H1 (cell line): ENCODE data around the gene DHX38. TPM values are rescaled to one million over a fixed set of nuclear protein-coding genes. Genes with fewer than 3 reads are reported as not detected.

Source experiments
- CTCF ChIA-PET: fragments of 300-600 bp; sonication (Branson Sonifier 250); formaldehyde crosslinking; loops from one replicate; lab custom pipeline; 2021; ENCODE audit not compliant: partially characterized antibody; lab: Charles Lee
- POLR2A ChIA-PET: fragments of 300-600 bp; sonication (Branson Sonifier 250); formaldehyde crosslinking; loops from one replicate; lab custom pipeline; 2021; ENCODE audit warnings: inconsistent platforms; ENCODE audit not compliant: partially characterized antibody; lab: Charles Lee
- DNase-seq, 2 experiments: peaks; one replicate each; pipeline versions ENCODE4 v3.0.0 to v3.0.0-alpha.2; 2010 to 2022; ENCODE audit warnings: low spot score in 2 of 2, low read depth in 1 of 2, mixed read lengths in 1 of 2
- FAIRE-seq: peaks from 2 replicates; lab custom pipeline; 2011; peaks lifted over from hg19 to GRCh38; lab: Jason Lieb, UNC
- H2AFZ ChIP-seq: 2 replicates; pipeline ENCODE4 v1.8.1; 2012; ENCODE audit warnings: low read length, inconsistent platforms
- H2AK5ac ChIP-seq: 2 replicates; pipeline ENCODE4 v1.6.1; 2013; ENCODE audit warnings: low read depth, low read length
- H2BK120ac ChIP-seq: replicated peaks from 2 replicates; pipeline ENCODE3; 2013; ENCODE audit warnings: low read depth, low read length, inconsistent platforms
- H2BK12ac ChIP-seq: 2 replicates; pipeline ENCODE4 v1.6.1; 2013; ENCODE audit warnings: low read depth, low read length
- H2BK15ac ChIP-seq: 2 replicates; pipeline ENCODE4 v1.6.1; 2013; ENCODE audit warnings: low read length
- H2BK20ac ChIP-seq: 2 replicates; pipeline ENCODE4 v1.6.1; 2013; ENCODE audit warnings: low read length
- H2BK5ac ChIP-seq: 2 replicates; pipeline ENCODE4 v1.6.1; 2013; ENCODE audit warnings: low read depth, low read length
- H3K14ac ChIP-seq: 2 replicates; pipeline ENCODE4 v1.6.1; 2013; ENCODE audit warnings: inconsistent platforms; ENCODE audit not compliant: insufficient read length
- H3K18ac ChIP-seq: 2 replicates; pipeline ENCODE4 v1.6.1; 2013; ENCODE audit warnings: low read length; ENCODE audit errors: extremely low read depth
- H3K23ac ChIP-seq: 2 replicates; pipeline ENCODE4 v1.6.1; 2013; ENCODE audit warnings: inconsistent platforms; ENCODE audit not compliant: insufficient read length
- H3K23me2 ChIP-seq: 2 replicates; pipeline ENCODE4 v1.6.1; 2013; ENCODE audit warnings: low read depth, low read length
- H3K27ac ChIP-seq: 2 replicates; pipeline ENCODE4 v1.6.1; 2011; ENCODE audit warnings: low read depth, low read length, inconsistent platforms
- H3K27me3 ChIP-seq, 4 experiments: replicated peaks in 1 of 4; 1 replicate in 1 of 4; 2 replicates in 3 of 4; pipeline versions ENCODE4 v1.6.1 to v1.8.1; 2011 to 2013; ENCODE audit warnings: low read length in 3 of 4, mild to moderate bottlenecking in 3 of 4, inconsistent platforms in 2 of 4, mixed read lengths in 2 of 4, moderate library complexity in 1 of 4; ENCODE audit not compliant: control insufficient read depth in 3 of 4, insufficient read depth in 3 of 4; ENCODE audit errors: extremely low read depth in 1 of 4
- H3K36me3 ChIP-seq, 4 experiments: 2 replicates each; pipeline versions ENCODE4 v1.6.1 to v1.8.1; 2011 to 2013; ENCODE audit warnings: mild to moderate bottlenecking in 4 of 4, low read length in 3 of 4, moderate library complexity in 2 of 4, control low read depth in 1 of 4, inconsistent platforms in 1 of 4; ENCODE audit not compliant: insufficient read depth in 4 of 4, control insufficient read depth in 2 of 4
- H3K4ac ChIP-seq: replicated peaks from 2 replicates; pipeline ENCODE3; 2013; ENCODE audit warnings: low read length, low read depth, mixed read lengths, inconsistent platforms; ENCODE audit not compliant: insufficient read length
- H3K4me1 ChIP-seq, 4 experiments: replicated peaks in 1 of 4; 1 replicate in 1 of 4; 2 replicates in 3 of 4; pipeline versions ENCODE4 v1.6.1 to v1.8.1; 2011 to 2013; ENCODE audit warnings: low read length in 3 of 4, inconsistent platforms in 2 of 4, mixed read lengths in 1 of 4; ENCODE audit not compliant: insufficient read depth in 4 of 4, control insufficient read depth in 3 of 4
- H3K4me2 ChIP-seq, 2 experiments: 2 replicates each; pipeline versions ENCODE4 v1.6.1 to v1.8.1; 2011 to 2013; ENCODE audit warnings: low read depth in 2 of 2, low read length in 2 of 2, control low read depth in 1 of 2, inconsistent platforms in 1 of 2, mild to moderate bottlenecking in 1 of 2; ENCODE audit not compliant: insufficient read depth in 1 of 2
- H3K4me3 ChIP-seq, 4 experiments: fragments of 200-600, 300-600 bp in 1 of 4; sonication (generic), shearing (Covaris generic), sonication (Bioruptor Twin) in 1 of 4; 2 replicates each; pipeline versions ENCODE4 v1.5.1 to v1.8.1; 2011 to 2016; ENCODE audit warnings: low read length in 4 of 4, low read depth in 3 of 4, control low read depth in 2 of 4, inconsistent platforms in 2 of 4, mild to moderate bottlenecking in 2 of 4, mixed read lengths in 1 of 4, moderate library complexity in 1 of 4; ENCODE audit not compliant: insufficient read depth in 2 of 4; ENCODE audit errors: extremely low read depth in 1 of 4
- H3K56ac ChIP-seq: replicated peaks from 2 replicates; pipeline ENCODE3; 2013; ENCODE audit warnings: low read depth, mild to moderate bottlenecking, mixed read lengths, low read length, inconsistent platforms; ENCODE audit not compliant: insufficient read length
- H3K79me1 ChIP-seq: 2 replicates; pipeline ENCODE4 v1.6.1; 2013; ENCODE audit warnings: low read depth, low read length, control low read depth
- H3K79me2 ChIP-seq, 2 experiments: 2 replicates each; pipeline versions ENCODE4 v1.6.1 to v1.8.1; 2012 to 2013; ENCODE audit warnings: low read length in 2 of 2, mild to moderate bottlenecking in 2 of 2, inconsistent platforms in 1 of 2; ENCODE audit not compliant: insufficient read depth in 2 of 2, control insufficient read depth in 1 of 2
- H3K9ac ChIP-seq, 4 experiments: replicated peaks in 1 of 4; 1 replicate in 1 of 4; 2 replicates in 3 of 4; pipeline versions ENCODE4 v1.6.1 to v1.8.1; 2011 to 2013; ENCODE audit warnings: low read depth in 3 of 4, low read length in 3 of 4, control low read depth in 2 of 4, mild to moderate bottlenecking in 2 of 4, moderate library complexity in 2 of 4, inconsistent platforms in 1 of 4; ENCODE audit errors: extremely low read depth in 1 of 4
- H3K9me3 ChIP-seq, 2 experiments: 2 replicates each; pipeline versions ENCODE4 v1.6.1 to v1.8.1; 2012 to 2013; ENCODE audit warnings: mild to moderate bottlenecking in 2 of 2, moderate library complexity in 2 of 2, control low read depth in 1 of 2, inconsistent platforms in 1 of 2, low read depth in 1 of 2, low read length in 1 of 2, mixed read lengths in 1 of 2; ENCODE audit not compliant: insufficient read depth in 2 of 2
- H4K20me1 ChIP-seq, 2 experiments: replicated peaks in 1 of 2; 2 replicates each; pipeline versions ENCODE3 to v1.8.1; 2011 to 2013; ENCODE audit warnings: inconsistent platforms in 2 of 2, low read length in 2 of 2, mild to moderate bottlenecking in 1 of 2; ENCODE audit not compliant: insufficient read depth in 2 of 2, control insufficient read depth in 1 of 2
- H4K5ac ChIP-seq: 2 replicates; pipeline ENCODE4 v1.6.1; 2013; ENCODE audit warnings: low read length, low read depth, mixed read lengths, inconsistent platforms; ENCODE audit not compliant: insufficient read length
- H4K8ac ChIP-seq: 2 replicates; pipeline ENCODE4 v1.8.0; 2013; ENCODE audit warnings: mild to moderate bottlenecking, moderate library complexity, low read length, inconsistent platforms; ENCODE audit not compliant: insufficient read depth; ENCODE audit errors: extremely low read depth
- H4K91ac ChIP-seq: replicated peaks from 2 replicates; pipeline ENCODE3; 2013; ENCODE audit warnings: low read length, mixed read lengths, inconsistent platforms; ENCODE audit not compliant: insufficient read length
- BACH1 ChIP-seq: IDR thresholded peaks from 2 replicates; pipeline ENCODE4 v1.6.1; 2012; ENCODE audit warnings: low read length, improper control_type of control experiment
- CEBPB ChIP-seq: IDR thresholded peaks from 2 replicates; pipeline ENCODE4 v1.6.1; 2012; ENCODE audit warnings: low read depth, low read length
- EZH2 ChIP-seq: fragments of 200-600 bp; sonication (generic); IDR thresholded peaks from 2 replicates; pipeline ENCODE4 v1.7.1; 2012; ENCODE audit warnings: low read depth, mild to moderate bottlenecking, moderate library complexity, low read length, inconsistent platforms; ENCODE audit not compliant: severe bottlenecking
- HDAC6 ChIP-seq: IDR thresholded peaks from one replicate; pipeline ENCODE4 v1.7.1; 2012; ENCODE audit warnings: low read depth, mild to moderate bottlenecking, inconsistent platforms, low read length, moderate library complexity
- KDM1A ChIP-seq: fragments of 200-600, 300-600 bp; sonication (generic); IDR thresholded peaks from 2 replicates; pipeline ENCODE4 v1.7.1; 2016; ENCODE audit warnings: mild to moderate bottlenecking, low read length, borderline replicate concordance
- RAD21 ChIP-seq, 2 experiments: IDR thresholded peaks in 1 of 2; conservative IDR thresholded peaks in 1 of 2; 2 replicates each; pipeline ENCODE4 v1.6.1; 2011; ENCODE audit warnings: low read depth in 2 of 2, low read length in 2 of 2, improper control_type of control experiment in 1 of 2, inconsistent platforms in 1 of 2, mild to moderate bottlenecking in 1 of 2, moderate library complexity in 1 of 2
- SAP30 ChIP-seq: fragments of 300-600 bp; sonication (generic); IDR thresholded peaks from 2 replicates; pipeline ENCODE4 v1.7.1; 2012; ENCODE audit warnings: low read length, moderate library complexity, mild to moderate bottlenecking, inconsistent platforms; ENCODE audit not compliant: insufficient read depth, insufficient replicate concordance
- WGBS, 2 experiments: shearing (Covaris generic) in 1 of 2; methylation state at CpG; one replicate each; pipeline versions ENCODE4 v1.1.6 to v1.1.7; 2013 to 2015; ENCODE audit warnings: low lambda C conversion rate in 2 of 2, mixed read lengths in 2 of 2, inconsistent platforms in 1 of 2, low coverage in 1 of 2, missing lambda C conversion rate in 1 of 2; ENCODE audit not compliant: insufficient replicate concordance in 2 of 2, insufficient coverage in 1 of 2, insufficient read length in 1 of 2; ENCODE audit errors: extremely low coverage in 1 of 2, missing lambda C conversion rate in 1 of 2; 5-methylcytosine and 5-hydroxymethylcytosine counted together
- polyA plus RNA-seq, 7 experiments: library from polyadenylated mRNA; depleted of rRNA in 3 of 7; stranded (reverse) in 5 of 7; unstranded in 2 of 7; fragments of >200 nt in 5 of 7; fragments of 200-250 nt in 2 of 7; gene quantifications; 1 replicate in 5 of 7; 2 replicates in 1 of 7; 4 replicates in 1 of 7; pipeline versions ENCODE4 v1.2.1 to v1.2.3, GENCODE V29; 2011 to 2013; ENCODE audit warnings: missing spikeins in 2 of 7, mixed read lengths in 2 of 7
- total RNA-seq: library from RNA; stranded (reverse); fragmentation: NEBNext Ultra II Directional; extraction: Animal tissue kit (Norgen Biotek cat#: 25700); gene quantifications from 2 replicates; pipeline ENCODE4 v1.2.1, GENCODE V29; 2021
- TF ChIP-seq, protein P1 (sequence below), 3 experiments: IDR thresholded peaks; 1 replicate in 2 of 3; 2 replicates in 1 of 3; pipeline versions ENCODE4 v1.5.1 to v1.6.1; 2011; ENCODE audit warnings: low read length in 3 of 3, mild to moderate bottlenecking in 3 of 3, inconsistent platforms in 2 of 3, low read depth in 1 of 3, moderate library complexity in 1 of 3; ENCODE audit not compliant: insufficient read depth in 1 of 3; ENCODE audit errors: control extremely low read depth in 1 of 3

The DHX38 gene
- total and polyA plus RNA-seq, 2 of the 8 experiments (the other 6 are each of a cell fraction or from before 2014, with no cell fraction given) = 27.3 to 53.5 TPM

DNA sequence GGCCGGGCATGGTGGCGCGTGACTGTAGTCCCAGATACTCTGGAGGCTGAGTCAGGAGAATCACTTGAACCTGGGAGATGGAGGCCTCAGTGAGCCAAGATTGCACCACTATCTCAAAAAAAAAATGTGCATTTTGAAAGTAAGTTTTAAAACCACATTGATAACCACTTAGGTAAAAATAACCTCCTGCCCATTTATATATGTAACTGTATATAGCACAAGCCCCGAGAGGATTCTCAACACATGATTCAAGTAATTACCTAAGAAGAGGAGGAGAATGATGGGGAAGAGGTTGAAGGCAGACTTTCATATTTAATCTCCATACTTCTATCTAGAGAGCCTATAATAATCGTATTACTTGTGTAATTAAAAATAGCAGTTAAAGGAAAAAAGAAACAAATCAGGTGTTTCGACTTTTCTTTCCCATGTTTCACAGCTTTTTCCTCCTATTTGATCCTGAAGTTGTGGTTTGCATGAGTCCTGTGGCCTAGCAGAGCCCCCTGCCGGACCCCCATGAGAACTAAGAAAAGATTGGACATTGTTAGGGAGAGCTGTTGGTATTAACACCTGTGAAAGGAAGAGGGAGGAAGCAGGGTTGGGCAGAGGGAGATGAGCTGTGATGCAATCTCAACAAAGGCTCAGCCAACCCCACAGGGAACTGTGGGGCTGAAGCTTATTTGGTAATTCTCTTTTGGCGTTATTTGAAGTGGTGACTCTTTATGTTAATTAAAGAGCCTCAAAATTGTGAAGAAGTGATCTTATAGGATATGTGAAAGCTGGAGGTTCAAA, 56.2 kb downstream of the DHX38 start:
- H2BK20ac ChIP-seq = no peak overlapping the region
- POLR2A ChIA-PET = interaction anchor here (0.9 to 1.8 kb wide), 4 partner anchors 12 to 248 kb away, joined by 3 to 8 read pairs (median 6); no protein-coding TSS in a partner anchor
- H3K36me3 ChIP-seq = no peaks in the 10 kb centered on the region
- no peaks in the 10 kb centered on the region for H3K27me3 ChIP-seq
- no peaks in the 10 kb centered on the region for H3K4me1 ChIP-seq
- H3K4me2 ChIP-seq = no peak overlapping the region
- WGBS, 2 experiments = 76% methylated on average over 8 of the region's 8 CpGs; no CpG with 5 or more reads in 1 of the 2 experiments
- no peaks in the 10 kb centered on the region for H3K79me1 ChIP-seq
- no peak overlapping the region for H2BK120ac ChIP-seq
- no peak overlapping the region for H3K18ac ChIP-seq
- H2AK5ac ChIP-seq = no peak overlapping the region
- H2BK5ac ChIP-seq = no peak overlapping the region
- no peaks in the 10 kb centered on the region; the same call in 1 of the 2 replicates for H3K23me2 ChIP-seq
- FAIRE-seq = no peak
- no peak overlapping the region for H2BK12ac ChIP-seq
- peak overlapping the region; percentile 57; the same call in 1 of the 2 replicates for H4K8ac ChIP-seq
- H3K9ac ChIP-seq = no peak overlapping the region
- H3K23ac ChIP-seq = no peak overlapping the region
- no peak overlapping the region for H4K91ac ChIP-seq
- H4K20me1 ChIP-seq = no peaks in the 10 kb centered on the region
- no peak overlapping the region for H3K4ac ChIP-seq
- H3K4me3 ChIP-seq = no peak overlapping the region
- H3K14ac ChIP-seq = no peak overlapping the region
- H3K27ac ChIP-seq = no peak overlapping the region
- no peak for DNase-seq
- no peaks in the 10 kb centered on the region for H3K79me2 ChIP-seq
- no peak for TF ChIP-seq BACH1
- peak; percentile 47 to 68 for TF ChIP-seq RAD21 (IDR thresholded peaks at IDR 0.05 in 1 of 2, conservative IDR thresholded peaks at IDR 0.05 in 1 of 2; ENCODE audit: low read depth in 2 of 2, low read length in 2 of 2)
- TF ChIP-seq HDAC6 = no peak
- TF ChIP-seq, protein P1, sequence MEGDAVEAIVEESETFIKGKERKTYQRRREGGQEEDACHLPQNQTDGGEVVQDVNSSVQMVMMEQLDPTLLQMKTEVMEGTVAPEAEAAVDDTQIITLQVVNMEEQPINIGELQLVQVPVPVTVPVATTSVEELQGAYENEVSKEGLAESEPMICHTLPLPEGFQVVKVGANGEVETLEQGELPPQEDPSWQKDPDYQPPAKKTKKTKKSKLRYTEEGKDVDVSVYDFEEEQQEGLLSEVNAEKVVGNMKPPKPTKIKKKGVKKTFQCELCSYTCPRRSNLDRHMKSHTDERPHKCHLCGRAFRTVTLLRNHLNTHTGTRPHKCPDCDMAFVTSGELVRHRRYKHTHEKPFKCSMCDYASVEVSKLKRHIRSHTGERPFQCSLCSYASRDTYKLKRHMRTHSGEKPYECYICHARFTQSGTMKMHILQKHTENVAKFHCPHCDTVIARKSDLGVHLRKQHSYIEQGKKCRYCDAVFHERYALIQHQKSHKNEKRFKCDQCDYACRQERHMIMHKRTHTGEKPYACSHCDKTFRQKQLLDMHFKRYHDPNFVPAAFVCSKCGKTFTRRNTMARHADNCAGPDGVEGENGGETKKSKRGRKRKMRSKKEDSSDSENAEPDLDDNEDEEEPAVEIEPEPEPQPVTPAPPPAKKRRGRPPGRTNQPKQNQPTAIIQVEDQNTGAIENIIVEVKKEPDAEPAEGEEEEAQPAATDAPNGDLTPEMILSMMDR (IDR thresholded peaks at IDR 0.05; ENCODE audit: control extremely low read depth in 1 of 3, insufficient read depth in 1 of 3, low read depth in 1 of 3, low read length in 3 of 3) = peak; percentile 16 to 52 (median 42)
- no peak for TF ChIP-seq KDM1A
- no peak for TF ChIP-seq EZH2
- no peak for TF ChIP-seq SAP30
- TF ChIP-seq CEBPB = peak; percentile 92
- H4K5ac ChIP-seq = no peak overlapping the region
- no peak overlapping the region for H2AFZ ChIP-seq
- CTCF ChIA-PET = interaction anchor here (0.8 to 4.1 kb wide), 16 partner anchors 9 to 708 kb away, joined by 3 to 43 read pairs (median 5); no protein-coding TSS in a partner anchor
- H2BK15ac ChIP-seq = no peak overlapping the region
- H3K56ac ChIP-seq = no peak overlapping the region
- no peaks in the 10 kb centered on the region for H3K9me3 ChIP-seq
